ENCODE results near the gene CLEC19A. TPM values are rescaled to one million over a fixed set of nuclear protein-coding genes. Genes with fewer than 3 reads are reported as not detected.

Gene CLEC19A
- total RNA-seq, 4 donors from 2014 or later = not detected

DNA sequence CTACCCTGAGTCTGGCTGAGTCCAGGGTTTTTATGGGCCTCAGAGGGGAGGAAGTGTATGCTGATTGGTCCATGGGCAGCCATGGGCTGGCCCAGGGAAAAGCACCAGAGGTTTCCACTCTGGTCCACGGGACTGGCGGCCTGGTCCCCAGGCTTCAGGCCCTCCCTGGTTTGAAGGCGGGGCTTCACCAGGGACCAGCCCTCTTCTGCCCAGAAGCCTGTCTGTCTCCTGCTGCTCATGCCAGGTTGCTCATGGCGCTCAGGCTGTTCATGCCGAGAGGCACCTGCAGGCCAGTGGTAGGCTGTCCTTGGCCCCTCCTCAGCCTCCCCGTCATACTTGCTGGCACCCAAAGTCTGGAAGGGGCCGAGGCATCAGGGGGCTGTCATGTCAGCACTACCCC, 45.0 kb upstream of the CLEC19A start:
- H3K4me3 ChIP-seq = no peak overlapping the region
- no peak overlapping the region for H3K27ac ChIP-seq
- no peak for DNase-seq
- TF ChIP-seq CTCF (IDR thresholded peaks at IDR 0.05) = no peak
- no peak for TF ChIP-seq POLR2A (IDR thresholded peaks at IDR 0.05)
- H3K27me3 ChIP-seq = no peaks in the 10 kb centered on the region
- H3K4me1 ChIP-seq = no peaks in the 10 kb centered on the region
- no peaks in the 10 kb centered on the region for H3K36me3 ChIP-seq
- peaks cover 0 to 4% (median 0%) of the 10 kb centered on the region in 4 donors for H3K9me3 ChIP-seq

GRCh38 chr16:19241512-19241911, 44.0 kb upstream of the CLEC19A start:
- H3K4me1 ChIP-seq = no peaks in the 10 kb centered on the region
- no peaks in the 10 kb centered on the region for H3K27me3 ChIP-seq
- no peaks in the 10 kb centered on the region for H3K36me3 ChIP-seq
- no peak overlapping the region for H3K27ac ChIP-seq
- peaks cover 0 to 4% (median 0%) of the 10 kb centered on the region in 4 donors for H3K9me3 ChIP-seq
- H3K4me3 ChIP-seq = no peak overlapping the region
- no peak for DNase-seq
- TF ChIP-seq CTCF (IDR thresholded peaks at IDR 0.05) = no peak
- no peak for TF ChIP-seq POLR2A (IDR thresholded peaks at IDR 0.05)

GRCh38 chr16:19242186-19242585, 43.3 kb upstream of the CLEC19A start:
- H3K4me1 ChIP-seq = no peaks in the 10 kb centered on the region
- no peak overlapping the region for H3K27ac ChIP-seq
- DNase-seq = no peak
- TF ChIP-seq POLR2A (IDR thresholded peaks at IDR 0.05) = no peak
- no peaks in the 10 kb centered on the region for H3K27me3 ChIP-seq
- H3K4me3 ChIP-seq = no peak overlapping the region
- H3K36me3 ChIP-seq = no peaks in the 10 kb centered on the region
- peaks cover 0 to 4% (median 0%) of the 10 kb centered on the region in 4 donors for H3K9me3 ChIP-seq

DNA sequence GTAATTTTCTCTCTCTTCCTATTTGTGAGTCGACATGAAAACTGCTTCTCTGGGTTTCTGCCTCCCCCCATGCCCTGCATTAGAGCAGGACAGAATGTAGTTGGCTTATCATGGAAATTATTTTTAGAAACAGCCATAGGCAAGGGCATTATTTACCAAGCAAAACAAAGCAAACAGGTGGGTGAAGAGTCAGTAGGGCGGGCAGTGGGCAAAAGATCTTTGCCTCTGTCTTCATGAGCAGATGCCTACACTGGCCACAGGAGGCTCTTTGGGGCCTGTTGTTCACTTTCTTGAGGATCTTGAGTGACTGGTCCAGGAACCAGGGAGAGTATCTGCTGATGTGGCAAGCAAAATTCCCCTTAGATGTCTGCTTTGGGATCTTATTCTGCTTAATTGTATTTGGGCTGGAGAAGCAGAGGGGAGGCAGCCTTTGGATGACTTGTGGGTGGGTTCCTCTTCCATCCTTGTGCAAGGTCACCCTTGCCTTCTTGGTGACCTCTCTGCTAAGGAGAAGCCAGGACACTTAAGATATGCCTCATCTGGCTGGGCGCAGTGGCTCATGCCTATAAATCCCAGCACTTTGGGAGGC, 42.5 kb upstream of the CLEC19A start:
- Histone ChIP-seq H3K36me3 (no peaks in the 10 kb centered on the region), H3K9me3 (peaks cover 0 to 4% (median 0%) of the 10 kb centered on the region in 4 donors), H3K27ac (no peak overlapping the region), H3K27me3 (no peaks in the 10 kb centered on the region), H3K4me1 (no peaks in the 10 kb centered on the region), H3K4me3 (no peak overlapping the region)
- no peak for DNase-seq
- no peak for TF ChIP-seq CTCF (IDR thresholded peaks at IDR 0.05)
- no peak for TF ChIP-seq POLR2A (IDR thresholded peaks at IDR 0.05)

DNA sequence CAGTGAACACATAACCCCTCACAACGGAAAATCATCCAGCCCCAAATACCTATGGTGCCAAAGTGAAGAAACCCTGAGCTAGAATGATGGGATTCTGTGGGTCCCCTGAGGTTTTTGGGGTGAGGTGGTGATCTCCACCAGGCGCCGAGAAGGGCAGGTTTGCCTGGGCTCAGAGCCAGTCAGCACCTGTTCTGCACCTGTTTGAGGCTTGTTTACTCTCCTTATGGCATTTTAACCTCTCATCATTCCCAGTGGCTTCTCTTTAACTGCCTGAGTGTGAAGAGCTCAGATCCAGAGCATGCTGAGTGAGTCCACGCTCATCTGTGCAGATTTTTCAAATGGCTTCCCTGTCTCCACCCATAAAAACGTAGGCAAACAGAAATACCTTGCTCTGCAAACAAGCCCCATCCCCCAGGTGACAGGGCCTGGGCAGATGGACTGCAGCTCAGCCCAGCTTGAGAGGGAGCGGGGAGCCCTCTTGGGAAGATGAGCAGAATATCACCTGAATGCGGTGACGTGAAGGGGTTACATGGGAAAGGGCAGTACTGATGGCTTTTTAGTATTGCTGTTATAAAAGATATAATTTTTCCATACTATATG, 40.1 kb upstream of the CLEC19A start:
- TF ChIP-seq CTCF (IDR thresholded peaks at IDR 0.05) (no peak), POLR2A (IDR thresholded peaks at IDR 0.05) (no peak)
- H3K27me3 ChIP-seq = no peaks in the 10 kb centered on the region
- no peaks in the 10 kb centered on the region for H3K4me1 ChIP-seq
- no peak overlapping the region for H3K27ac ChIP-seq
- H3K9me3 ChIP-seq = peaks cover 0 to 2% (median 0%) of the 10 kb centered on the region in 4 donors
- no peaks in the 10 kb centered on the region for H3K36me3 ChIP-seq
- H3K4me3 ChIP-seq = no peak overlapping the region
- DNase-seq = no peak

GRCh38 chr16:19252904-19253303, 32.6 kb upstream of the CLEC19A start:
- DNase-seq = no peak
- Histone ChIP-seq H3K27me3 (no peaks in the 10 kb centered on the region), H3K4me1 (no peaks in the 10 kb centered on the region), H3K9me3 (no peaks in the 10 kb centered on the region), H3K4me3 (no peak overlapping the region), H3K36me3 (no peaks in the 10 kb centered on the region), H3K27ac (no peak overlapping the region)
- TF ChIP-seq CTCF (IDR thresholded peaks at IDR 0.05) (no peak), POLR2A (IDR thresholded peaks at IDR 0.05) (no peak)
